Suprapubic skin (tissue), 4 donors: ENCODE results near the gene GCNA.

Experiments
- CTCF ChIP-seq, 2 donors: fragments of 200-600 bp in 1 of 2; fragments of 450-650 bp in 1 of 2; sonication (generic) in 1 of 2; IDR thresholded peaks; one replicate each; pipeline ENCODE4 v1.5.1; 2016 to 2019; ENCODE audit warnings: antibody characterized with exemption in 2 of 2, mild to moderate bottlenecking in 1 of 2, moderate library complexity in 1 of 2
- POLR2A ChIP-seq, 2 donors: fragments of 450-650 bp; IDR thresholded peaks; one replicate each; pipeline ENCODE4 v1.6.1; 2017; ENCODE audit warnings: antibody characterized with exemption in 2 of 2, mild to moderate bottlenecking in 2 of 2, moderate library complexity in 2 of 2
- POLR2AphosphoS5 ChIP-seq, 3 donors: sonication (generic); formaldehyde crosslinking; IDR thresholded peaks; one replicate each; pipeline ENCODE4 v1.6.1; 2017; ENCODE audit warnings: antibody characterized with exemption in 3 of 3

- no peak for TF ChIP-seq CTCF (IDR thresholded peaks at IDR 0.05)
- TF ChIP-seq POLR2A (IDR thresholded peaks at IDR 0.05): no peak
- TF ChIP-seq POLR2AphosphoS5 (IDR thresholded peaks at IDR 0.05): no peak
Observed at GRCh38 chrX:71657267-71657666, 79.0 kb downstream of the GCNA start.
